HFF-Myc (cell line): ENCODE data around the gene SLC44A1.

ENCODE experiments used
- DNase-seq: peaks from one replicate; pipeline ENCODE4 v3.0.0-alpha.2; 2011; ENCODE audit warnings: low read depth; ENCODE audit errors: extremely low read depth
- H3K4me3 ChIP-seq: replicated peaks from 2 replicates; pipeline ENCODE4 v1.5.1; 2011; ENCODE audit warnings: low read depth, mild to moderate bottlenecking, control low read depth, low read length
- TF ChIP-seq, protein P1 (sequence below): IDR thresholded peaks from 2 replicates; pipeline ENCODE4 v1.5.1; 2012; ENCODE audit warnings: mild to moderate bottlenecking, low read depth, low read length, control low read depth; ENCODE audit errors: missing control alignments

SLC44A1 gene

DNA sequence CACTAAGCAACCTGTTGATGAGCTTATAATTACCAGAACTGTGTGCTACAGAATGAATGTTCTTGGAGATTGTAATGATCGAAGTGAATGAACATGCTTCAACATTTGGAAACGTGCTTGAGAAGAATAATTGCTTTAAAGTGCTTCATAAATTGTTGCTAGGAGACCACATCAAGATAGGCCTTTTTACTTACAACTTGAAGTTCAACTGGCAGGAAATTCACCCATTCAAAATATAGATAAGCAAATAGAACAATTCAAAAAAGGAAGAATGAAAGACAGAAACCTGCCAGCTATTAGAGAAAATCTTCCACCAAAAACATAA, 38.0 kb upstream of the SLC44A1 start:
- no peak overlapping the region for H3K4me3 ChIP-seq
- DNase-seq: no peak
- TF ChIP-seq, protein P1, sequence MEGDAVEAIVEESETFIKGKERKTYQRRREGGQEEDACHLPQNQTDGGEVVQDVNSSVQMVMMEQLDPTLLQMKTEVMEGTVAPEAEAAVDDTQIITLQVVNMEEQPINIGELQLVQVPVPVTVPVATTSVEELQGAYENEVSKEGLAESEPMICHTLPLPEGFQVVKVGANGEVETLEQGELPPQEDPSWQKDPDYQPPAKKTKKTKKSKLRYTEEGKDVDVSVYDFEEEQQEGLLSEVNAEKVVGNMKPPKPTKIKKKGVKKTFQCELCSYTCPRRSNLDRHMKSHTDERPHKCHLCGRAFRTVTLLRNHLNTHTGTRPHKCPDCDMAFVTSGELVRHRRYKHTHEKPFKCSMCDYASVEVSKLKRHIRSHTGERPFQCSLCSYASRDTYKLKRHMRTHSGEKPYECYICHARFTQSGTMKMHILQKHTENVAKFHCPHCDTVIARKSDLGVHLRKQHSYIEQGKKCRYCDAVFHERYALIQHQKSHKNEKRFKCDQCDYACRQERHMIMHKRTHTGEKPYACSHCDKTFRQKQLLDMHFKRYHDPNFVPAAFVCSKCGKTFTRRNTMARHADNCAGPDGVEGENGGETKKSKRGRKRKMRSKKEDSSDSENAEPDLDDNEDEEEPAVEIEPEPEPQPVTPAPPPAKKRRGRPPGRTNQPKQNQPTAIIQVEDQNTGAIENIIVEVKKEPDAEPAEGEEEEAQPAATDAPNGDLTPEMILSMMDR: no peak

DNA sequence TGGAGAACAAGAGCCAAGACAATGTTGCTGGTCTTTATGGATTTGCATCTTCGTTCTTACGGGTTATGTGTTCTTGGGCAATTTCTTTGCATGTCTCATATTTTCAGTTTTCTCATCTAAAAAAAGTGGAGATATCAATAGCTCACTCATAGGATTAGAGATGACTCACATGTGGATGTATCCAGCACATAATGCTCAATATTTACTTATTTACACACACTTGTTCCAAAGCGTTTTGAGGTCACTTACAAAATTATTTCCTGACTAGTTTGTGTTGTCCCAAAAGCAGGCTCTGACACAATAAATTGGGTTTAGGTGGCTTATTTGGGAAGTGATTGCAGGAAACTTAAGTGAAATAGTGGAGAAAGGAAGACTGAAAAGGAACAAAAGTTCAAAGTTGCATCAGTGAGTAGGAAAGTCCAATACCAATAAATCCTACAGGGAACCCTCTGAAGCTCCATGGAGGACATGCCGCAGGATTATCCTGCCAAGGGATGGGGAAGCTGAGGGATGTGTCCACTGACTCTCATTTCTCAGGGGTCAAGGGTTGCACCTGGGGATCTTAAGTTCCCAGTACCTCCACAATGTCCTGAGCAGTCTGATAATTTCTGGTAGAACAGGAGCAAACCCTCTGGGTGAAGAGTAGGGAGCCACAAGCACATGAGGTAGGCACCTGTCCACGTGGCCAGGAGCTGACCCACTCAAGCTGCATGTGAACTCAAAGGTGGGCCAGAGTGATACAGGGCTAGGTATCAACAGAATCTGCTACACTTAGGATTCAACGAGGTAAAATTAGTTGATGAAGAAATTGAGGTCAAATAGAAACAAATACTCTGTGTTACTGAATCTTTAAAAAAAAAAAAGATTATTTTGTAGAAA, 37.4 kb upstream of the SLC44A1 start:
- TF ChIP-seq, protein P1: no peak
- no peak overlapping the region for H3K4me3 ChIP-seq
- no peak for DNase-seq

DNA sequence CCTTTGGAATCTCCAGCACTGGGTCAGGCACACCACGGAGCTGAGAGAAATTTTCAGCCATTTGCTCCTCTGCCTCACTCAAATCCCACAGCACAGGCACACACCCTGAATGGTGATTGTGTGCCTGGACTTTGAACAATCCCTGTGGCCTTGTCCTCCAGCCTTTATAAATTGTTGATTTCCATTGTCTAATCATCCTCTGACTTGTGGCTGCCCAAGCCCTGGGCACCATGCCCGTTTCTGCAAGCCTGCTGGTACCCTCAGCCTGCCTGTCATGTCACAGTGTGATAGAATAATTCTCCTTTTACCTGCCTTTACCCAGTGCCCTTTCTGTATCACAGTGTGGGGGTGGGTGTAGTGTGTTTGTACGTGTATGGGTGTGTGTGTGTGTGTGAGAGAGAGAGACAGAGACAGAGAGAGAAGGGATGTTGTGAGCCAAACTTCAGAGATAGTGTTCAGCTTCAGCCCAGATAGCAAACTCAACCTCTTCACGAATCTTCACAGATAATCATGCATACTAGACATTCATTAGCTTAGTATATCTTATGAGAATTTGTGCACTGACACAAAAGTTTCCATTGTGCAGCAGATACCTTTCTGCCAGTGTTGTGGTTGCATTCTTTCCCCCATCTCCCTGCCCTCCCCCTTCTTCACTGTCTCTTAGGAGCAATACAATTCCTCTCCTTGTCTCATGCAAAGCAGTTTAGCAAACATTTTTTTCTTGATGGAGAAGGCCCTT, 27.8 kb upstream of the SLC44A1 start:
- DNase-seq: no peak
- no peak overlapping the region for H3K4me3 ChIP-seq
- TF ChIP-seq, protein P1: no peak

DNA sequence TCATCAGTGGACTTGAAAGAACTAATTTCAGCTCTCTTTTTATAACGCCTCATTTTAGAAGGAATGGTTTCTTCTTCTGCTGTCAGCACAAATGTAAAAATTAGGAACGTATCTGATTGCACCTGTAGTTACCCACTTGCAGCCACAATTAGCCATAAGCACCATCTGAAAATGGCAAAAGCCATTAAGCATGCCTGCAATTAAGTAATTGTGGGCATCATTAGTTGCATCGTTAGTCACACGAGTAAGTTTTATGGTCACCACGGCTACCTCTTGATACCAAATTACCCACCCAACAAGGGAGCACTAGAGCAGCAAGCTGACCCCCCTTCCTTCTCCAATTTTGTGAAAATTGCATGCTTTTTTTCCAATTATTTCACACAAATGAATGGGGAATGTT, 25.8 kb upstream of the SLC44A1 start:
- no peak overlapping the region for H3K4me3 ChIP-seq
- no peak for DNase-seq
- TF ChIP-seq, protein P1: no peak

DNA sequence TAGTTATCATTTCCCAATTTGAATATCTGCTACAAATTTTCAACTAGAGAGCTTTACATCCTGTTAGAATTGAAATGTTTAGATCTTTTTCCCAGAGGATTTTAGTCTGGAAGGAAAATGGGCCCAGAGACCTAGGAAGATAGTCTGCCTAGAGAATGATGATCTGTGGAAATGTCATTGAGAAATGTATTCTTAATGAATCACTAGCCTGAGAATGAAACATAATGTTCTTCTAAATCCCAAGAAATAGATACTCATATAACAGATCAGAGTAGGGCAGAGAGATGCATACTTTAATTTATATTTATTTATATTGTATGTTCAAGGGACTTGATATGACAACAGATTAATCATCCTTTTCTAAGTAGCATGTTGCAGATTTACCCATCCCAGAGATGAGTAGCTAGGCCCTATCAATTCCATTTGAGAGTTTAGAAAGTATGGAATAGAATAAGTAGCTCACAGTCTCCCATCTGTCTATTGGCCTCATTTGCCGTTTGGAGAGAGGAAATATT, 25.1 kb upstream of the SLC44A1 start:
- TF ChIP-seq, protein P1: no peak
- DNase-seq: no peak
- no peak overlapping the region for H3K4me3 ChIP-seq

DNA sequence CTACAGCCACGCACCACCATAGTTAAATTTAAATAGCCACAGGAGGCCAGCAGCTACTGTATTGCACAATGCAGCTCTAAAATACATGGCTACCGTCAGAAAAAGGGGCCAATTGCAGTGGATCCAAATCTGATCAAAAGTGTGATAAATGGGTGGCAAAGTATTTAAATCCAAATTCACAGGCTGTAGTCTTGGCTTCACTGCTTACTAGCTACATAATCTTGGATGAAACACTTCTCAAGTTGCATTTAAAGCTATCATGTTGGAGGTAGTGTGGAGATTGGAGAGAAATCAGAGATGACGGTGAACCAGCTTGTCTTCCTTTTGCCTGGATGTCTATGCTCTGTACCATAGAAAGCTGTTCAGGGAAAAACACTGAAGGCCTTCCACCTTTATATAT, 24.0 kb upstream of the SLC44A1 start:
- no peak for DNase-seq
- TF ChIP-seq, protein P1: no peak

More for the DNA sequence above, 24.0 kb upstream of the SLC44A1 start:
- H3K4me3 ChIP-seq: no peak overlapping the region
